Activated CD8-positive, alpha-beta memory T cell treated with anti-CD3 and anti-CD28 coated beads, Interleukin-2, amount 50 U/mL, for 48 hours (primary cell): Measurements from ENCODE around the gene ANKS6.
"Not testable (repeated sequence)": the region's sequence is repeated elsewhere in the genome, so short reads cannot be mapped to it uniquely, and the experiment has no call there.

ENCODE experiments used
- DNase-seq: peaks from one replicate; pipeline ENCODE4 v3.0.0-alpha.2; 2020

Gene ANKS6

DNA sequence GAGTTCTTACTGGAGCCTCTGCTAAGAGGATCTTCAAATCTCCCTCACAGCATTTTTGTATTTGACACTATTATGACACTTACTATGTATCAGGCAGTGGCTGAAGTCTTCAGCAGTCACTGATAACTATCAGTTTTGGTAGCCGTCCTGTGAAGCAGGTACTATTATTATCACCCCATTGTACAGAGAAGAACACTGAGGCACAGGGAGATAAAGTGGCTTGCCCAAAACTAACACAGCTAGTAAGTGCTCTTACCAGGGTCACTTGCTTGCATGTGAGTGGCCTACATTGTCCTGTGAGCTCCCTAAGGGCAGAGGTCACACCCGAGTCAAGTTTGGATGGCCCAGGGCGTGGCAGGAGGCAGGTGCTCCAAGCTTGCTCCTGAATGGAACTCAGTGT lies 104.5 kb downstream of the ANKS6 start:
- DNase-seq: no peak

DNA sequence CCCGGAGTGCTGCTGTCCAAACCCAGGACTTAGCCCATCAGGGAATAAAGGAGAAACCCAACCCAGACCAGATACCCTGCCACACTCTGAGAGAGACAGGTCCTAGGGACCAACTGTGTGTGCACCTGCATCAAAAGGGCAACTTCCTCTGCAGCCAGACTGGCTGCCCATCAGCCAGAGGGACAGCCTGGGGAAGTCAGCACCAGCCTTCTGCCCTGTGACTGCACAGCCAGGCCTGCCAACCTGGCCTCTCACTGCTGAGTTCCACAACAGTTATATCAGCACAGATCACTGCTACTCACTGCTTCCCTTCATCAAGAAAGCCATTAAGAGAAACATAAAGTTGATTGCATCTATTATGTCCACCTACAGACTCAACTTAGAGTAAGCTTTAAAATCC lies 105.7 kb downstream of the ANKS6 start:
- DNase-seq: no peak

DNA sequence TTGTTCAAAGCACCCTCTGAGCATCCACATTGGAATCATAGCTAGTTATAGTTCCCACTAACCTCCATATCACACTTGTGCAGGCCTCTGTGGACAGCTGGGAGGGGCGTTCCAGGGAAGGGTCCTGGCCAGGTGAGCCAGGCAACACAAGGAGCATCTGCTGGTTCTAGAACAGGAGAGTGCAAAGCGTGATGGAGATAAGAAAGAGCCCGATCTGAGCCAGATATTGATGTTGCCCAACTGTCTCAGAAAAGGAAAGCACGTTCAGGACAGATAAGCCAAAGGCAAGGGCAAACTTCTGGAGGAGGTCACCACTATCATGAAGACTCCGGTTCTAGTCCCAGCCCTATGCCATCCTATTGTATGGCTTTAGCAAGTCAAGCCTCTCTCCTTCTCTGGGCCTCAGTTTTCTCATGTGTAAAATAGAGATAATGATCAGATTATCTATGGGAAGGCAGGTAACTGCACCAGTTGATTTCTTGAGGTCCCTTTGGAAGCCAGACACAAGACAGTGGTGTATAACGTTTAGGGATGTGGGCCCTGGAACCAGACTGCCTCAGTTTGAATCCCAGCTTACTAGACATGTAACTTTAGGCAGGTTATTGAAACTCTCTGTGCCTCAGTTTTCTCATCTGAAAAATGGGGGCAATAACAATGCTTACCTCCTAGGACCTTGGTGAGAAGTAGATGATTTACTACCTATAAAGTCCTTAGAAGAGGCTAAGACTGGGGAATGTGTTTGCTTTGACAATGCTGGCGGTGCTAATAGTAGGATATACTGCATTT lies 107.5 kb downstream of the ANKS6 start:
- no peak for DNase-seq

DNA sequence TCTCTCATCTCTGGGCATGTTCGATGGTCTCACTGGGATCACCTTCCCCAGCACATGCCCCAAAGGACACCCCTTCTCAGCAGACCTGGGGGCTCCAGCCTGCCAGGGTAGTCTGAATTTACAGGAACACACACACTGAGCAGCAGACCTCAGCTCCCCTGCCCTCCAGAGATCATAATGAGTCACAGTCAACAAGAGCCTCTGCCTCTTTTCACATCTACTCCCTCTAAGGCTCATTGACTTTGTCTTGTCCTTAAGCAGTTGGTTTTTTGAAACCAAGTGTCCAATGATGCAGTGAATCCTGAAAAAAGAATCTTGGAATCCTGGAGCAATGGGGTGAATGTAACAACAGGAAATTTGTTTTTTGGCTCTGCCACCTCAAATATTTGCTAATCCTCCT lies 108.4 kb downstream of the ANKS6 start:
- no peak for DNase-seq

DNA sequence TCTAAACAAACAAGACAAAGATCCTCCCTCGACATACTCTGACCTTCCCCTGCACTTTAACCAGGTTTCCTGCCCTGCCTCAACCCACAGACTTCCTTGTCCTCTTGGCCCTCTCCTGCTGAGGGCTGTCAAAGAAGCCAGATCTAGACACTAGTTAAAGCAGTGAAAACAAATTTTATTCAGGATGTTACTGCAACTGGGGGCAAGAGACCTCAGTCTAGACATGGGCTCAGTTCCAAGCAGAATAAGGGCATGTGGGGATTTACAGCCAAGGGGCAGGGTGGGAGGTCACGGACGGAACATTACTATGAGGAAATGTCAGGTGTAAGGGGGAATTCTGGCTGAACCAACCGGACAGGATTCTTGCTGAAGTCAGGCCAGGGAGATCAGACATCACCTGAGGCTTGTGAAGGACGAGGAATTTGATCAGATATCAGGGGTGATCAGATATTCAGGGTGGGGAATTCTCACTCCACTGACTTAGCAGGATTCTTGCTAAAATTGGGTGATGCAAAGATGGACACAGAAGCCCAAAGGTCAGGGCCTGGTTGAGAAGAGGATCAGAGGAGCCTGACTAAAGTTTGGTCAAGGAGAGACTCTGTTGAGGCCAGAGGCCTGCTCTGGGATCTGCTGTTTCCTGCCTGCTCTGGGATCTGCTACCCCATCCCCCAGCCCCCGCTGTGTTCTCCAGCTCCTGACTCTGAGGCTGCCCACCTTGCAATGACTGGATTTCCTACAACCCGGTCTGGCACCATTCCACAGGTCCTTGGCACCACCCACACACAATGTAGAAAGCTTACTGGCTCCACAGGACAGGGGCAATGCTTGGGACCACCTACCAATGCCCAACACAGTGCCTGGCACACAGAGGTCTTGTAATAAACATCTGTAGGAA lies 109.1 kb downstream of the ANKS6 start:
- no peak for DNase-seq

DNA sequence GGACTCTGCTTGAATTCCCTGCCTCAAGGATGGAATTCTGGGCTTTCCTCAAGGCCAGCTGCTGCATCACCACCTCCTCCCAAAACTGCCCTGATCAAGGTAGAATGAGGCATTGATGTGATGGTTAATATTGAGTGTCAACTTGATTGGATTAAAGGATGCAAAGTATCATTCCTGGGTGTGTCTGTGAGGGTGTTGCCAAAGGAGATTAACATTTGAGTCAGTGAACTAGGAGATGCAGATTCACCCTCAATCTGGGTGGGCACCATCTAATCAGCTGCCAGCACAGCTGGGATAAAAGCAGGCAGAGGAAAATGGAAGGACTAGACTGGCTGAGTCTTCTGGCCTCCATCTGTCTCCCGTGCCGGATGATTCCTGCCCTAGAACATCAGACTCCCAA lies 111.5 kb downstream of the ANKS6 start:
- DNase-seq: not testable (repeated sequence)
